Umbilical cord (tissue), 2 donors: ENCODE measurements around the gene ZNF524. TPM values are rescaled to one million over a fixed set of nuclear protein-coding genes. Genes with fewer than 3 reads are reported as not detected.

Source experiments
- DNase-seq: peaks from one replicate; pipeline ENCODE4 v3.0.0-alpha.2; 2015; ENCODE audit warnings: low spot score
- total RNA-seq: library from RNA; depleted of rRNA; stranded (reverse); fragments of >200 nt; gene quantifications from one replicate; pipeline ENCODE4 v1.2.3, GENCODE V29; 2014; ENCODE audit warnings: low replicate concordance; ENCODE audit not compliant: insufficient read depth

Gene ZNF524
- total RNA-seq, 1 donor from 2014 or later: 7.2 TPM

DNA sequence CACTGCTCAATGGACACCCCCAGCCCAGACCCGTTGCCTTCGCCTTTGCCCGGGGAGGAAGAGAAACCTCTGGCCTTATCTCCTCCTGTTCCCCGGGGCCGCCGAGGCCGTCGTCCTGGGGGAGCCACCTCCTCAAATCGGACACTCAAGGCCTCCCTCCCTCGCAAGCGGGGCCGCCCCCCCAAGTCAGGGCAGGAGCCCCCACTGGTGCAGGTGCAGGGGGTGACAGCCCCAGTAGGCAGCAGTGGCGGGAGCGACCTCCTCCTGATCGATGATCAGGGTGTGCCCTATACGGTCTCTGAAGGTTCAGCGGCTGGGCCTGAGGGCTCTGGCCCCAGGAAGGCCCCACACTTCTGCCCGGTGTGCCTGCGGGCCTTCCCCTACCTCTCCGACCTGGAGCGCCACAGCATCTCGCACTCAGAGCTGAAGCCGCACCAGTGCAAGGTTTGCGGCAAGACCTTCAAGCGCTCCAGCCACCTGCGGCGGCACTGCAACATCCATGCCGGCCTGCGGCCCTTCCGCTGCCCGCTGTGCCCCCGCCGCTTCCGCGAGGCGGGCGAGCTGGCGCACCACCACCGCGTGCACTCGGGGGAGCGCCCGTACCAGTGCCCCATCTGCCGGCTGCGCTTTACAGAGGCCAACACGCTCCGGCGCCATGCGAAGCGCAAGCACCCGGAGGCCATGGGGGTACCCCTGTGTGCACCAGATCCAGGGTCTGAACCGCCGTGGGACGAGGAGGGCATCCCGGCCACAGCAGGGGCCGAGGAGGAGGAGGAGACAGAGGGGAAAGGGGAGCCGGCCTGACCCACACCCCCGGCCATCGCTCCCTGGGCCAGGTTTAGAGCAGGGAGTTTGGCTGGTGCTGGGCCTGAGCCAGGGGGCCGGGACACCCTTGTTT is 2.3 kb downstream of the ZNF524 start:
- no peak for DNase-seq

DNA sequence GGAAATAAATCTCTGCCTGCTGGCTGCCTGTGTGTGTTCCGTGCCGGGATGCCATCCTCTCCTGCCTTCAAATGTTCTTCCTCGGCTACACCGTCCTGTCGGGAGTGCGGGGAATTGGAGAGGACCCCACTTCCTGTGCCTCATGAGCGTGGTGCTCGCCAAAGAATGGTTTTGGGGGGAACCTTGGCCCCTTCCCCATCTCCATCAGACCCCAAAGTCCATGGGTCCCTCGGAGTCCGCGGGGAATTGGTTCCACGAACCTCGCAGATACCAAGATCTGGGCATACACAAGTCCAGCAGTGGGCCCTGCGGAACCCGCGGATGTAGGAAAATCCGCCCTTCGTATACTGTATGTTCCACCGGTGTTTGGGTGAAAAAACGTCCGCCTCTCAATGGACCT is 3.0 kb downstream of the ZNF524 start:
- DNase-seq: no peak

DNA sequence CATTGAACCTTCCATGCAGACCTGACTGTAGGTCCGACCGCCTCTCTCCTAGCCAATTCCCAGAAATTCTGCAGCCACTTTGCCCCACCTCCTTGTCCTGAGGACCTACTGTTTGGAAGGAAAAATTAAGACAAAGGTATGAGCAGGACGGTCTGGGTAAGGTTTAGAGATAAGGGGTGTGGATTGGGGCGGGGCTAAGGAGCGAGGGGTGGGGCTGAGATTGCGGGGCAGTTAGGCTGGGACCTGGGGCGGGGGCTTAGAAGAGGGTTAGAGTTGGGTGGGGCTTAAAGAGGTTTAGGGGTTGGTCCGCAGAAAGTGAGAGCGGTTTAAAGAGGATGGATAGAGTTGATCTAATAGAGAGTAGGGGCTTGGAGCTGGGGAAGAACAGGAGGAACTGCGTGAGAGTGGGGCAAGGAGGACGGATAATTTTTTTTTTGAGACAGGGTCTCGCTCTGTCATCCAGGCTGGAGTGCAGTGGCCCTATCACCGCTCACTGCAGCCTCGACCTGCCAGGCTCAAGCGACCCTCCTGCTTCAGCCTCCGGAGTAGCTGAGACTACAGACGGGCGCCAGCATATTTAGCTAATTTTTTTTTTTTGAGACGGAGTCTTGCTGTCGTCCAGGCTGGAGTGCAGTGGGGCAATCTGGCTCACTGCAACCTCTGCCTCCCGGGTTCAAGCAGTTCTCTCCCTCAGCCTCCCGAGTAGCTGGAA is 3.6 kb downstream of the ZNF524 start:
- no peak for DNase-seq

DNA sequence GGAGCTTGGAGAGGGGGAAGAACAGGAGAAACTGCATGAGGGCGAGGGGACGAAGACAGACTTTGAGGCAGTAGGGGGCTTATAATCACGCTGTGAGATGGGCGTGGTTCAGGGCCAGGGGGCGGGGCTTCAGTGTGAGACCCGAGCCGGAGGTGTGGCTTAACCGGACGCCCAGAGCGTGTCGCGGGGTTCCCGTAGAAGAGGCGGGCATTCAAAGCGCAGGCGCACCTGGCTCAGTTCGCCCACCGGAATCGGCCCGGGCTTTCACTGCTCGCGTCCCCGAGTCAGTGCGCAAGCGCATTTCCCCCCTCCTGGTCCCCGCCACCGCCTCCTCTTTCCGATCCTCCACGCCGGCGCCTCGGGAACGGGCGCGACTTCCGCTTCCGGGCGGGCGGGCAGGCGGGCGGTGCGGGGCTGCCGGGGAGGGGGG is 5.1 kb downstream of the ZNF524 start:
- peak; percentile 99 for DNase-seq

DNA sequence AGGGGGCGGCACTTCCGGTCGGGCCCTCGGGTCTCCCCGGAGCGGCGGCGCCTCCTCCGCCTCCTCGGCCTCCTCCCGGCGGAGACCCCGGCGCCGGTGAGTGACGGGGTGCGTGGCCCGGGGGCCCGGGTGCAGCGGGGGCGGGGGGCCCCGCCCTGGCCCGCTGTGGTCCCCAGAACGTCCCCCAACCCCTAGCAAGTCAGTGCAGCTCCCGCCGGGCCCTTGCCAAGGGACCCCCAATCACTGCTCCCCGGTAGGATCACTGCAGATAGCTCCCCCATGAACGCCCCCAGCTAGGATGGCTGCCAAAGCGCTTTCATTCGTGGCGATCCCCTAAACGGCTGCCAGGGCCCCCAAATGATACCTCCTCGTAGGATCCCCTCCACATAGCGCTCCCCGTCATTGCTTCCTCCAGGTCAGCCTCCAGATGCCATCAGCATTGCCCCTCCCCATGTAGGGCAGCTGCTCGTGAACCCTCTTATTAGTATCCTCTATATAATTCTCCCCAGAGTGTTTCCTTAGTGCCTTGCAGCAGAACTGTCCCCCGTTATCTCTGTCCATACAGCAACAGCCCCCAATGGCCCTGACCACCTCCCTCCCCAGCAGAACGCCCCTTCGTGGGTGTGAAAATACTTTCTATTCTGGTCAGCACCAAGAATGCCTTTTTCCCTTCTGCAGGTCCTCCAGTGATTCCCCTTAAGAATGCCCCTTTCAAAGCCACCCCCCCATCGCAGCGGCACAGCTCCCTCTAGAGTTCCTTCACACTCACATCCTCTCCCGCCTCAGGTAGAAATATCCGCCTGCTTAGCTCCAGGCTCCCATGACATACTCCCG is 5.8 kb downstream of the ZNF524 start, which contains the start of gene ZNF865:
ZNF865 (plus strand) TSS at position 11 of the 834 bp plus-strand sequence. CDS start 7,972 bp downstream, outside the sequence.
- DNase-seq: peak; percentile 88

DNA sequence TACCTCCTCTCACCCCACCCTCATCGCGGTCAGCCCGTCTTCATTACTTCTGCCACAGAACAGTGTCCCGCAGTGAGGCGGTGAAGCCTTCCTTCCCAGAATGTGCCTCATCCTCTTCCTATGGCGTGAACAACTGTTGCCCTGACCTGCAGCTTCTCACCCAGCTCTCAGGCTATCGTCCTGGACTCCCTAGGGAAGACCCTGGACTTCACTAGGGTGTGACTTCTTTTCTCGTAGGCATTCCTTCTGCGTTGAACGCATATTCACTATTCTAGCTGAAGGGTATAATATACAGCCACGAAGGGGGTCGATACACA is 6.3 kb downstream of the ZNF524 start:
- DNase-seq: no peak

DNA sequence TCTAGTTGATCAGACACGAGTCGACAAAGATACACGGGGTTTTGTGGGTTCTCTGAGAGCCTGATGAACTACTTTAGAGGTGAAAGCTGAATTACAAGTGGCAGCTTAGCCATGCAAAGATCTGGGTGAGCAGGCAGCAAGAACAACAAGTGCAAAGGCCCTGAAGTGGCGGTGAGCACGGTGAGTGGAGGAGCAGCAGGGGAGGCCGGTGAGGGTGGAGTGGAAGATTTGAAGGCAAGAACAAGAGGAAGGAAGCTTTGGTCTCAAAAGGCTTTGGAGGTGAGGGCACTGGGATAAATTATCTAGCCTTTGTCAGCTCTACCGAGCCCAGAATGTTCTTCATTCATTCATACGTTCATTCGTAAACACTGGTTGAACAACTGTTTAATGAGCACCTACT is 6.7 kb downstream of the ZNF524 start:
- no peak for DNase-seq

DNA sequence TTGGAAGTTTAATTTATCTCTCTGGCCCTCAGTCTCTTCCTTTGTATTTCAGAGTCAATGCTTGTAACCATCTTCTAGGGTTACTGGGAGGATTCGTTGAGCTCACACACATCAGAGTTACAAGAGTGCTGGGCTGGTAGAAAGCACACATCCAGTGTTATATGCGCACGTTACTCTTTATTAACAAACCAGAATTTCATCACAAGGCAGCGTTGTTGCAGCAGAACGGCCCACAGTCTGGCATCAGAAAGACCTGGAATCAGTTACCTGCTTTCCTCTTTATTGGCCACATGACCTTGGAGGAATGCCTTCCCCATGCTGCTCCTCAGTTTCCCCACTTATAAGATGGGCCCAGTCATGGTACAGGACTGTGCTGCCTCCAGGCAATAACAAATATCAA is 9.2 kb downstream of the ZNF524 start:
- no peak for DNase-seq

DNA sequence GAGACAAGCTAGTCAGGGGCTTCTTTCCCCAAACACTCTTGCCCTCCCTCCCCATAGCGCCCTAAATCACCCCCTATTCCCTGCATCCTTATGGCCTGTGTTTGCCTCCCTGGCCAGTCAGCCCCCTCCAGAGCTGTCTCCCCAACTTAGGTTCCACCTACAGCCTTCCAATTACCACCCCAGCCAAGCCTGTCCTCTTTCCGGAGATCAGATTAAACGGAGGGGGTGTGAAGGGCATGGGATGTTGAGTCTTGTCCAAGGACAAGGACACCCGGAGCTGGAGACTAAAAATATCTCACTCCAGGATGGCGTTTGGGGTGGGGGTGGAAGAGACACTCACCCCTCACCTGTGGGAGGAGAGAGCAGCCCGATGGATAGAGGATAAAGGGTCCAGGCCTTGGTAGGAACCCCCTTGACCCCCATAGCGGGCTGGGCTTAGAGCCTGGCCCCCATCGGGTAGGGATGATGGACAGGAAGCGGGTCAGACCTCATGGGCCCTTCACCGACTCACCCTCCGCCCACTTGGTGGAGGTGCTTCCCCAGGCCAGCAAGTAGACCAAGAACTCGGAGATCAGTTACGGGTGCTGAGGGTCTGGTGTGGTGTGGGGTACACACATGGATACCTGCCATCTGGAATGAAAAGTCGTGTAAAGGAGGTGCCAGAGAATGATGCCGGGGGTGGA is 11.4 kb downstream of the ZNF524 start:
- DNase-seq: no peak

DNA sequence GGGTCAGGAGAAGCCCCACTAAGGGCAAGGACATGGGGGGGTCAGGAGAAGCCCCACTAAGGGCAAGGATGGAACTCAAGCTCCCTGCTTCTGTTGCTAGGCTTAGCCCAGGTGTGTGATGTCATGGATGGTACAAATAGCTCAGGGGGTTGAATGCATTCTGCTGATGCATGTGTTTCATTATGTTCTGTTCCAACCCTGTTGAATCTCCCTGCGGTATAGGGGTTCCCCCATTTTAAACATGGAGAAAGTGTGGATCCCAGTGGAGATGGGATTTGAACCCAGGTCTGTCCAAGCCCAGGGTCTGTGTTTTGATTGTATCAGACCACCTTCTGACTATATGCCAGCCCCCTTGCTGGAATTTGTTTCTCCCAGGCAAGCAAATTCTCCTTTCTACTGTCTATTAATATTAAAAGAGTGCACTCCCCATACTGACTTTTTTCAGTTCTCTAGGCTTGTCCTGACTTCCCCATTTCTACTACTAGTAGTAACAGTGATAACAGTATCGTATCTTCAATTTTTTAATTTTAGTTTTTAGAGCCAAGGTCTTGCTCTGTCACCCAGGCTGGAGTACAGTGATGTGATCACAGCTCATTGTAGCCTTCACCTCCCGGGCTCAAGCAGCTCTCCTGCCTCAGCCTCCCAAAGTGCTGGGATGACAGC is 12.0 kb downstream of the ZNF524 start:
- DNase-seq: no peak

DNA sequence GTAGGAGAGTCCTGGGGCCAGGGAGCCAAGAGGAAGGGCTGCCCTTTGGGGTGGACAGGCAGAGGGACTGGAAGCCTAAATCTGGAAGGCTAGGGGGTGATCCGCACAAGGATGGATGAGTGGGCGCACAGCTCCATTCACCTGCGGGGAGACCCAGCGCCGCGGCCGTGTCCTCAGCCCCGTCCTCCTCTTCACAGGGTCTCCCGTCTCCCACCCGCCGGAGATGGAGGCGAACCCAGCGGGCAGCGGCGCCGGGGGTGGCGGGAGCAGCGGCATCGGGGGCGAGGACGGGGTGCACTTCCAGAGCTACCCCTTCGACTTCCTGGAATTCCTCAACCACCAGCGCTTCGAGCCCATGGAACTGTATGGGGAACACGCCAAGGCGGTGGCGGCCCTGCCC is 13.3 kb downstream of the ZNF524 start:
- no peak for DNase-seq

DNA sequence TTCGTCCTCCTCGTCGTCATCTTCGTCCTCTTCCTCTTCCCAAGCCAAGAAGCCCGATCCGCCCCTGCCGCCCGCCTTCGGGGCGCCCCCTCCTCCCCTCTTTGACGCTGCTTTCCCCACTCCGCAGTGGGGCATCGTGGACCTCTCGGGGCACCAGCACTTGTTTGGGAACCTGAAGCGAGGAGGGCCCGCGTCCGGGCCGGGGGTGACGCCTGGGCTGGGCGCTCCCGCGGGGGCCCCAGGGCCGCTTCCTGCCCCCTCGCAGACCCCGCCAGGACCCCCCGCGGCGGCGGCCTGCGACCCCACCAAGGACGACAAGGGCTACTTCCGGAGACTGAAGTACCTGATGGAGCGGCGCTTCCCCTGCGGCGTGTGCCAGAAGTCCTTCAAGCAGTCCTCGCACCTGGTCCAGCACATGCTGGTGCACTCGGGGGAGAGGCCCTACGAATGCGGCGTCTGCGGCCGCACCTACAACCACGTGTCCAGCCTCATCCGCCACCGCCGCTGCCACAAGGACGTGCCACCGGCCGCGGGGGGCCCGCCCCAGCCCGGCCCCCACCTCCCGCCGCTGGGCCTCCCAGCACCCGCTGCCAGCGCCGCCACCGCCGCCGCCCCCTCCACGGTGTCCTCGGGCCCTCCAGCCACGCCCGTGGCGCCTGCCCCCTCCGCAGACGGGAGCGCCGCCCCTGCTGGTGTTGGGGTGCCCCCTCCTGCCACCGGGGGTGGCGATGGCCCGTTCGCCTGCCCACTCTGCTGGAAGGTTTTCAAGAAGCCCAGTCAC is 14.0 kb downstream of the ZNF524 start:
- no peak for DNase-seq

DNA sequence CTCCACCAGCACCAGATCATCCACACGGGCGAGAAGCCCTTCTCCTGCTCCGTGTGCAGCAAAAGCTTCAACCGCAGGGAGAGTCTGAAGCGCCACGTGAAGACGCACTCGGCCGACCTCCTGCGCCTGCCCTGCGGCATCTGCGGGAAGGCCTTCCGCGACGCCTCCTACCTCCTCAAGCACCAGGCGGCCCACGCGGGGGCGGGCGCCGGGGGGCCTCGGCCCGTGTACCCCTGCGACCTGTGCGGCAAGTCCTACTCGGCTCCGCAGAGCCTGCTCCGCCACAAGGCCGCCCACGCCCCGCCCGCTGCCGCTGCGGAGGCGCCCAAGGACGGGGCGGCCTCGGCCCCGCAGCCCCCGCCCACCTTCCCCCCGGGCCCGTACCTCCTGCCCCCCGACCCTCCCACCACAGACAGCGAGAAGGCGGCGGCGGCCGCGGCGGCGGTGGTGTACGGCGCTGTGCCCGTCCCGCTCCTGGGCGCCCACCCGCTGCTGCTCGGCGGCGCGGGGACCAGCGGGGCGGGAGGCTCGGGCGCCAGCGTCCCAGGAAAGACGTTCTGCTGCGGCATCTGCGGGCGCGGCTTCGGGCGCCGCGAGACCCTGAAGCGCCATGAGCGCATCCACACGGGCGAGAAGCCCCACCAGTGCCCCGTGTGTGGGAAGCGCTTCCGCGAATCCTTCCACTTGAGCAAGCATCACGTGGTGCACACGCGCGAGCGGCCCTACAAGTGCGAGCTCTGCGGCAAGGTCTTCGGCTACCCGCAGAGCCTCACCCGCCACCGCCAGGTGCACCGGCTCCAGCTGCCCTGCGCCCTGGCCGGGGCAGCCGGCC is 14.8 kb downstream of the ZNF524 start:
- no peak for DNase-seq

DNA sequence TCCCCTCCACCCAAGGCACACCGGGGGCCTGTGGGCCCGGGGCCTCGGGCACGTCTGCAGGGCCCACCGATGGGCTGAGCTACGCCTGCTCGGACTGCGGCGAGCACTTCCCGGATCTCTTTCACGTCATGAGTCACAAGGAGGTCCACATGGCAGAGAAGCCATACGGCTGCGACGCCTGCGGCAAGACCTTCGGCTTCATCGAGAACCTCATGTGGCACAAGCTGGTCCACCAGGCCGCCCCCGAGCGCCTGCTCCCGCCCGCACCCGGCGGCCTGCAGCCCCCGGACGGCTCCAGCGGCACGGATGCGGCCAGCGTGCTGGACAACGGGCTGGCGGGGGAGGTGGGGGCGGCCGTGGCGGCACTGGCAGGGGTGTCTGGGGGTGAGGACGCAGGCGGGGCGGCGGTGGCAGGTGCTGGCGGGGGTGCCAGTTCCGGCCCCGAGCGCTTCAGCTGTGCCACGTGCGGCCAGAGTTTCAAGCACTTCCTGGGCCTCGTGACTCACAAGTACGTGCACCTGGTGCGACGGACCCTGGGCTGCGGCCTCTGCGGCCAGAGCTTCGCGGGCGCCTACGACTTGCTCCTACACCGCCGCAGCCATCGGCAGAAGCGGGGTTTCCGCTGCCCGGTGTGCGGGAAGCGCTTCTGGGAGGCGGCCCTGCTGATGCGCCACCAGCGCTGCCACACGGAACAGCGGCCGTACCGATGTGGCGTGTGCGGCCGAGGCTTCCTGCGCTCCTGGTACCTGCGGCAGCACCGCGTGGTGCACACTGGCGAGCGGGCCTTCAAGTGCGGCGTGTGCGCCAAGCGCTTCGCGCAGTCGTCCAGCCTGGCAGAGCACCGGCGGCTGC is 15.7 kb downstream of the ZNF524 start:
- DNase-seq: no peak

DNA sequence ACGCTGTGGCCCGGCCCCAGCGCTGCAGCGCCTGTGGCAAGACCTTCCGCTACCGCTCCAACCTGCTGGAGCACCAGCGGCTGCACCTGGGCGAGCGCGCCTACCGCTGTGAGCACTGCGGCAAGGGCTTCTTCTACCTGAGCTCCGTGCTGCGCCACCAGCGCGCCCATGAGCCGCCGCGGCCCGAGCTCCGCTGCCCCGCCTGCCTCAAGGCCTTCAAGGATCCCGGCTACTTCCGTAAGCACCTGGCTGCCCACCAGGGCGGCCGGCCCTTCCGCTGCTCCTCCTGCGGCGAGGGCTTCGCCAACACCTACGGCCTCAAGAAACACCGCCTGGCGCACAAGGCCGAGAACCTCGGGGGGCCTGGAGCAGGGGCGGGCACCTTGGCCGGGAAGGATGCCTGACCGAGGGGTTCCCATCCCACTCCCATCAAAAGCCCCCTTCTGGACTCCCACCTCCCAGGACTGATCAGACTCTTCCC is 16.3 kb downstream of the ZNF524 start:
- no peak for DNase-seq

DNA sequence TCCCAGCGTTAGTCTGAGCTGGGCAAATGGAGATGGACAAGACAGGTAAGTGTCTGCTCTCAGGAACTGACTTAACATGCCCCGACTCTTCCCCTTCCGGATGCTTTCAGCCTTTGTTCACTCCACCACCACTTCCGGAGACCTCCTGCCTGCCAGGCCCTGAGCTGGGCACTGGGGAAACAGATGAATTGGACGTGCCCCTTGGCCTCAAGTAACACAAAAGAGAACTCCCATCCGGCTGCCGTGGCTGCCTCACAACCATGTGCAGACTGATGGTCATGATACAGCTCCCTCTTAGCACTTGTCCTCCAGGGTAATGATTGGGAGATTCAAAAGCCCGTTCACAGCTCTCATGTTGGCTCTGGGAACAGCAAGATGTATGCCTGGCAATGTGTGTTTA is 17.3 kb downstream of the ZNF524 start:
- no peak for DNase-seq

DNA sequence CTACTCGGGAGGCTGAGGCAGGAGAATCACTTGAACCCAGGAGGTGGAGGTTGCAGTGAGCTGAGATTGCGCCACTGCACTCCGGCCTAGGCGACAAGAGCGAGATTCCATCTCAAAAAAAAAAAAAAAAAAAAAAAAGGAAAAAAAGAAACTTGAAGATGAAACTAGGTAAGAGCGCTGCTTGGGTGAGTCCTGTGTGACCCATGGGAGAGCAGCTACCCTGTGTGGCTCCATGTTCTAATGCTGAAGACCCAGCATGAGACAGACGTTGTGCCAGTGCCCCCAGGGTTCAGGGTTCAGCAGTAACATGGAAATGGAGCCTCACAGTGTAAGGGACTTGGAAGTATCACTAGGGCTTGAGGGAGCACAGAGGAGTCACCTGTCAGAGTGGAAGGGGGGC is 18.3 kb downstream of the ZNF524 start:
- DNase-seq: no peak

DNA sequence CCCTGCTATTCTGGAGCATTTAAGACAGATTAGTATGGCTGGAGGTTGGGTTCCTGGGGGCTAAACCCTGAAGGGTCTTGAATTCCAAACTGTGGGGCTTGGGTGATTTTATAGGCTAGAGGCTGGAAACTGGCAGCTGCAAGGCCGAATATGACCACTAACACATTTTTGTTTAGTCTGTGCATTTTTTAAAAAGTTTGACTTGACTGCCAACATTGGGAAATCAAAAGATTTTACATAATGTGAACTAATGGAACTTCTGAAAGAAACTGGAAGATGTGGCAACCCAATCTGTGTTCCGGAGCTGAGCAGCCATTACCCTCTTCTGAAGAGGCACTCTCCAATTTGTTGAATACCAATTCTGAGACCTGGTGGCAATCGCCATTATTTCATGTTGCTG is 19.2 kb downstream of the ZNF524 start:
- DNase-seq: no peak
